Skeletal muscle tissue (tissue), 4 donors: ENCODE data around the gene MZT2A. TPM values are rescaled to one million over a fixed set of nuclear protein-coding genes. Genes with fewer than 3 reads are reported as not detected.
"Not testable (repeated sequence)": the region's sequence is repeated elsewhere in the genome, so short reads cannot be mapped to it uniquely, and the experiment has no call there.

ENCODE experiments used
- H3K27ac ChIP-seq: one replicate; pipeline ENCODE4 v1.7.0; 2013; ENCODE audit warnings: mild to moderate bottlenecking, low read depth, low read length, inconsistent platforms
- H3K27me3 ChIP-seq, 3 donors: one replicate each; pipeline ENCODE4 v1.7.0; 2013; ENCODE audit warnings: low read length in 3 of 3; ENCODE audit not compliant: control insufficient read depth in 3 of 3, insufficient read depth in 3 of 3
- H3K36me3 ChIP-seq, 3 donors: one replicate each; pipeline ENCODE4 v1.7.0; 2013; ENCODE audit warnings: low read length in 3 of 3; ENCODE audit not compliant: control insufficient read depth in 3 of 3, insufficient read depth in 3 of 3
- H3K4me1 ChIP-seq, 3 donors: one replicate each; pipeline ENCODE4 v1.7.0; 2013; ENCODE audit warnings: low read length in 3 of 3, mild to moderate bottlenecking in 3 of 3; ENCODE audit not compliant: control insufficient read depth in 3 of 3, insufficient read depth in 3 of 3
- H3K4me3 ChIP-seq, 3 donors: one replicate each; pipeline ENCODE4 v1.7.0; 2013; ENCODE audit warnings: low read length in 3 of 3
- H3K9ac ChIP-seq, 3 donors: one replicate each; pipeline ENCODE4 v1.7.0; 2013; ENCODE audit warnings: low read length in 3 of 3, mild to moderate bottlenecking in 3 of 3, moderate library complexity in 2 of 3, low read depth in 1 of 3
- H3K9me3 ChIP-seq, 3 donors: one replicate each; pipeline ENCODE4 v1.7.0; 2013; ENCODE audit warnings: low read length in 3 of 3; ENCODE audit not compliant: control insufficient read depth in 3 of 3
- total RNA-seq: library from RNA; depleted of rRNA; stranded (reverse); fragments of >200 nt; gene quantifications from one replicate; pipeline ENCODE4 v1.2.3, GENCODE V29; 2014
- donor health status: Osteomylitis.

MZT2A gene
- total RNA-seq, 1 donor from 2014 or later = 27.7 TPM

- H3K4me3 ChIP-seq, H3K9me3 ChIP-seq, H3K27ac ChIP-seq, H3K27me3 ChIP-seq, H3K4me1 ChIP-seq, H3K9ac ChIP-seq: not testable (repeated sequence)
- H3K36me3 ChIP-seq = peaks cover 9 to 20% (median 14%) of the 10 kb centered on the region in 3 donors
Observed at GRCh38 chr2:131519871-131520470, 27.8 kb upstream of the MZT2A start.

GRCh38 chr2:131519466-131519865 is 27.3 kb upstream of the MZT2A start:
- H3K27me3 ChIP-seq = no peaks in the 10 kb centered on the region
- peaks cover 4 to 10% (median 8%) of the 10 kb centered on the region in 3 donors for H3K4me1 ChIP-seq
- no peaks in the 10 kb centered on the region for H3K9me3 ChIP-seq

GRCh38 chr2:131518531-131518930 is 26.3 kb upstream of the MZT2A start:
- not testable (repeated sequence) for H3K9me3 ChIP-seq, H3K9ac ChIP-seq, H3K4me1 ChIP-seq, H3K27me3 ChIP-seq, H3K4me3 ChIP-seq, H3K27ac ChIP-seq
- H3K36me3 ChIP-seq = peaks cover 13 to 25% (median 15%) of the 10 kb centered on the region in 3 donors

More at GRCh38 chr2:131519466-131519865, 27.3 kb upstream of the MZT2A start:
- no peak overlapping the region for H3K27ac ChIP-seq
- H3K4me3 ChIP-seq = no peak overlapping the region
- no peak overlapping the region for H3K9ac ChIP-seq
- peaks cover 9 to 20% (median 14%) of the 10 kb centered on the region in 3 donors for H3K36me3 ChIP-seq

GRCh38 chr2:131517856-131518255 is 25.7 kb upstream of the MZT2A start:
- not testable (repeated sequence) for H3K9me3 ChIP-seq, H3K27me3 ChIP-seq, H3K9ac ChIP-seq, H3K4me3 ChIP-seq, H3K27ac ChIP-seq, H3K4me1 ChIP-seq
- H3K36me3 ChIP-seq = peaks cover 14 to 28% (median 15%) of the 10 kb centered on the region in 3 donors

GRCh38 chr2:131517106-131517831 is 25.1 kb upstream of the MZT2A start:
- Histone ChIP-seq H3K4me3 (no peak overlapping the region), H3K9ac (no peak overlapping the region), H3K4me1 (peaks cover 4 to 6% (median 5%) of the 10 kb centered on the region in 3 donors), H3K27ac (no peak overlapping the region), H3K27me3 (no peaks in the 10 kb centered on the region), H3K36me3 (peaks cover 14 to 33% (median 15%) of the 10 kb centered on the region in 3 donors), H3K9me3 (no peaks in the 10 kb centered on the region)

- not testable (repeated sequence) for H3K4me1 ChIP-seq, H3K27me3 ChIP-seq, H3K4me3 ChIP-seq, H3K27ac ChIP-seq, H3K9me3 ChIP-seq, H3K9ac ChIP-seq
- peaks cover 14 to 34% (median 15%) of the 10 kb centered on the region in 3 donors for H3K36me3 ChIP-seq
Observed at GRCh38 chr2:131516621-131517020, 24.4 kb upstream of the MZT2A start.

- Histone ChIP-seq H3K4me1 (no peaks in the 10 kb centered on the region), H3K9ac (no peak overlapping the region), H3K36me3 (peaks cover 14 to 34% (median 15%) of the 10 kb centered on the region in 3 donors), H3K9me3 (no peaks in the 10 kb centered on the region), H3K27me3 (no peaks in the 10 kb centered on the region), H3K27ac (no peak overlapping the region), H3K4me3 (no peak overlapping the region)
Observed at GRCh38 chr2:131516011-131516410, 23.8 kb upstream of the MZT2A start.

- peaks cover 12 to 29% (median 14%) of the 10 kb centered on the region in 3 donors for H3K36me3 ChIP-seq
- H3K4me3 ChIP-seq, H3K27ac ChIP-seq, H3K4me1 ChIP-seq, H3K9me3 ChIP-seq, H3K27me3 ChIP-seq, H3K9ac ChIP-seq: not testable (repeated sequence)
Observed at GRCh38 chr2:131515235-131515634, 23.0 kb upstream of the MZT2A start.

- not testable (repeated sequence) for H3K27ac ChIP-seq, H3K9me3 ChIP-seq, H3K27me3 ChIP-seq, H3K4me1 ChIP-seq, H3K4me3 ChIP-seq, H3K9ac ChIP-seq
- peaks cover 7 to 31% (median 18%) of the 10 kb centered on the region in 3 donors for H3K36me3 ChIP-seq
Observed at GRCh38 chr2:131514408-131515166, 22.4 kb upstream of the MZT2A start.
